Endothelial cell of umbilical vein (primary cell): ENCODE data around the gene ROMO1. TPM values are rescaled to one million over a fixed set of nuclear protein-coding genes. Genes with fewer than 3 reads are reported as not detected.

Experiments
- BruUV-seq: library from RNA; stranded (reverse); fragments of 400-500 nt; replicated peaks from 2 replicates; lab custom pipeline; 2021; lab: Mats Ljungman, UMichigan
- CTCF ChIA-PET: fragments of 300-600, 350-600 bp; sonication (Branson Sonifier 250); formaldehyde crosslinking; loops from one replicate; lab custom pipeline; 2021; ENCODE audit warnings: antibody characterized with exemption, inconsistent platforms; lab: Charles Lee
- POLR2A ChIA-PET: fragments of 300-600, 350-600 bp; sonication (Branson Sonifier 250); formaldehyde crosslinking; loops from one replicate; lab custom pipeline; 2021; ENCODE audit warnings: antibody characterized with exemption, inconsistent platforms; lab: Charles Lee
- DNase-seq: peaks from one replicate; pipeline ENCODE4 v3.0.0-alpha.2; 2011; ENCODE audit warnings: low read depth, low spot score
- FAIRE-seq: peaks from 2 replicates; lab custom pipeline; 2011; peaks lifted over from hg19 to GRCh38; lab: Jason Lieb, UNC
- H2AFZ ChIP-seq: 2 replicates; pipeline ENCODE4 v1.6.0; 2012; ENCODE audit warnings: low read depth, low read length, control low read depth, inconsistent platforms
- H3K27ac ChIP-seq: 2 replicates; pipeline ENCODE4 v1.5.1; 2011; ENCODE audit warnings: low read depth, mild to moderate bottlenecking, control low read depth, low read length, moderate library complexity; ENCODE audit not compliant: insufficient read depth
- H3K27me3 ChIP-seq, 2 experiments: 2 replicates each; pipeline versions ENCODE4 v1.6.0 to v1.6.1; 2011; ENCODE audit warnings: low read length in 2 of 2, mixed read lengths in 1 of 2; ENCODE audit not compliant: control insufficient read depth in 2 of 2, insufficient read depth in 2 of 2
- H3K36me3 ChIP-seq, 2 experiments: 2 replicates in 1 of 2; 3 replicates in 1 of 2; pipeline ENCODE4 v1.5.1; 2011; ENCODE audit warnings: low read length in 2 of 2, mild to moderate bottlenecking in 1 of 2, moderate library complexity in 1 of 2; ENCODE audit not compliant: control insufficient read depth in 2 of 2, insufficient read depth in 2 of 2; ENCODE audit errors: extremely low read depth in 1 of 2
- H3K4me1 ChIP-seq: 3 replicates; pipeline ENCODE4 v1.5.1; 2011; ENCODE audit warnings: mild to moderate bottlenecking, low read length; ENCODE audit not compliant: control insufficient read depth, insufficient read depth; ENCODE audit errors: extremely low read depth
- H3K4me2 ChIP-seq: 2 replicates; pipeline ENCODE4 v1.6.1; 2011; ENCODE audit warnings: low read length, control low read depth, mixed read lengths; ENCODE audit not compliant: insufficient read depth
- H3K4me3 ChIP-seq, 3 experiments: fragments of 200-600 bp in 1 of 3; sonication (generic), shearing (Covaris generic) in 1 of 3; replicated peaks in 1 of 3; 2 replicates each; pipeline ENCODE4 v1.5.1; 2011 to 2016; ENCODE audit warnings: control low read depth in 3 of 3, low read length in 3 of 3, mild to moderate bottlenecking in 2 of 3, inconsistent platforms in 1 of 3, low read depth in 1 of 3, moderate library complexity in 1 of 3; ENCODE audit not compliant: insufficient read depth in 1 of 3
- H3K79me2 ChIP-seq: 2 replicates; pipeline ENCODE4 v1.6.0; 2012; ENCODE audit warnings: low read length, inconsistent platforms; ENCODE audit not compliant: control insufficient read depth, insufficient read depth
- H3K9ac ChIP-seq: replicated peaks from 2 replicates; pipeline ENCODE3; 2011; ENCODE audit warnings: low read length, control low read depth; ENCODE audit not compliant: insufficient read depth; ENCODE audit errors: extremely low read depth
- H3K9me1 ChIP-seq: replicated peaks from 3 replicates; pipeline ENCODE4 v1.6.0; 2011; ENCODE audit warnings: mild to moderate bottlenecking, low read length; ENCODE audit not compliant: control insufficient read depth, insufficient read depth; ENCODE audit errors: extremely low read depth
- H3K9me3 ChIP-seq: replicated peaks from 2 replicates; pipeline ENCODE4 v1.5.1; 2012; ENCODE audit warnings: low read length, inconsistent platforms; ENCODE audit not compliant: control insufficient read depth, insufficient read depth
- H4K20me1 ChIP-seq: replicated peaks from 2 replicates; pipeline ENCODE3; 2011; ENCODE audit warnings: mild to moderate bottlenecking, low read length; ENCODE audit not compliant: control insufficient read depth, insufficient read depth; ENCODE audit errors: extremely low read depth
- CTCF ChIP-seq, 2 donors: IDR thresholded peaks; 1 replicate in 1 of 2; 2 replicates in 1 of 2; pipeline ENCODE4 v1.5.1; 2011; ENCODE audit warnings: low read length in 2 of 2, mild to moderate bottlenecking in 2 of 2, moderate library complexity in 2 of 2, control low read depth in 1 of 2, inconsistent platforms in 1 of 2, low read depth in 1 of 2; ENCODE audit not compliant: insufficient read depth in 1 of 2; ENCODE audit errors: extremely low read depth in 1 of 2
- EZH2 ChIP-seq: IDR thresholded peaks from 2 replicates; pipeline ENCODE4 v1.6.1; 2012; ENCODE audit warnings: borderline replicate concordance, low read depth, mild to moderate bottlenecking, moderate library complexity, low read length, inconsistent platforms; ENCODE audit not compliant: severe bottlenecking
- FOS ChIP-seq: IDR thresholded peaks from 2 replicates; pipeline ENCODE4 v1.6.1; 2011; ENCODE audit warnings: mild to moderate bottlenecking, low read length, moderate library complexity, borderline replicate concordance; ENCODE audit not compliant: insufficient read depth
- GATA2 ChIP-seq: IDR thresholded peaks from 2 replicates; pipeline ENCODE4 v1.7.0; 2011; ENCODE audit warnings: low read depth, mild to moderate bottlenecking, moderate library complexity, mixed read lengths, low read length; ENCODE audit not compliant: insufficient read length, insufficient read depth
- JUN ChIP-seq: IDR thresholded peaks from 2 replicates; pipeline ENCODE4 v1.6.1; 2011; ENCODE audit warnings: borderline replicate concordance, low read depth; ENCODE audit not compliant: insufficient read length, insufficient read depth
- MYC ChIP-seq: IDR thresholded peaks from one replicate; pipeline ENCODE4 v1.6.1; 2011; ENCODE audit warnings: mild to moderate bottlenecking, low read depth, low read length
- POLR2A ChIP-seq: IDR thresholded peaks from 2 replicates; pipeline ENCODE4 v1.6.1; 2012; ENCODE audit warnings: low read depth, mild to moderate bottlenecking, control low read depth, low read length
- POLR2AphosphoS5 ChIP-seq: IDR thresholded peaks from 2 replicates; pipeline ENCODE4 v1.6.1; 2012; ENCODE audit warnings: low read depth, mild to moderate bottlenecking, control low read depth, low read length, moderate library complexity; ENCODE audit not compliant: insufficient read depth
- dilution Hi-C: fragments of 300-500 bp; cut with MboI; formaldehyde crosslinking; loops from one replicate; pipeline ENCODE4 v1.15.0; 2019; ENCODE audit warnings: low sequenced_read_pairs; ENCODE audit not compliant: extremely low pct_ligation_motif_present
- intact Hi-C: fragments of 100-400 bp; cut with micrococcal nuclease; formaldehyde crosslinking; loops from one replicate; pipeline ENCODE4 v1.10.0; 2022
- polyA plus RNA-seq, 4 experiments: library from polyadenylated mRNA; depleted of rRNA in 3 of 4; stranded (reverse) in 3 of 4; unstranded in 1 of 4; fragments of >200 nt; gene quantifications; 2 replicates each; pipeline versions ENCODE4 v1.2.1 to v1.2.3, GENCODE V29; 2011 to 2012; ENCODE audit warnings: missing spikeins in 1 of 4
- total RNA-seq: library from RNA; stranded (reverse); gene quantifications from 2 replicates; pipeline ENCODE4 v1.2.3, GENCODE V29; 2021
- TF ChIP-seq, protein P1 (sequence below): IDR thresholded peaks from 2 replicates; pipeline ENCODE4 v1.6.1; 2011; ENCODE audit not compliant: insufficient read depth, insufficient read length

Gene ROMO1
- total and polyA plus RNA-seq, 2 donors (not counting 3 experiments of a cell fraction or from before 2014, with no cell fraction given): 174 to 1,099 TPM

DNA sequence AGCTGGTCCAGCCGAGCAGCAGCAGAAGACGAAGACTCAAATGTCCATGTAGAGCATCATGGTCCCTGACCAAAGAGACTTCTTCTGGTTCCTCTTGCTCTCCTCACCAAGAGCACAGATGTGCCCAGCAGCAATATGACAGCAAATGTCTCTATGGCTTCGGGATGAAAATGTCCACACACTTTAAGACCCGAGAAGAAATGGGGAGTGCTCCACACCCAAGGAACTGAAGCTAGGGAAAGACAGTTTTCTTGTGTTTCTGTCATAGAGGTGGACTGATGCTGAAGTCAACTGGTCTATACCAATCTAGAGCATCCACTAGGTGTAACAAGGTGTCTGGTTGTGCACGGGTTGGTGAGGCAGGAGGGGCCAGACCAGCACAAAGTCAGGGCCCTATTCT, 30.0 kb upstream of the ROMO1 start:
- DNase-seq (no peak), FAIRE-seq (no peak)
- BruUV-seq: no TSS peak
- H3K27me3 ChIP-seq: no peaks in the 10 kb centered on the region
- intact Hi-C loops (no loop called here), dilution Hi-C loops (no loop called here)
- peaks cover 3% of the 10 kb centered on the region for H3K79me2 ChIP-seq
- H4K20me1 ChIP-seq: no peaks in the 10 kb centered on the region
- H2AFZ ChIP-seq: no peak overlapping the region
- CTCF ChIA-PET: interaction anchor here (0.6 to 1.1 kb wide), 3 partner anchors 10 to 202 kb away, joined by 3 read pairs; no protein-coding TSS in a partner anchor
- H3K4me1 ChIP-seq: no peaks in the 10 kb centered on the region
- TF ChIP-seq MYC (no peak), EZH2 (no peak)
- no peak overlapping the region for H3K4me2 ChIP-seq
- POLR2A ChIA-PET: no interaction called here
- H3K27ac ChIP-seq: no peak overlapping the region
- H3K9me3 ChIP-seq: no peaks in the 10 kb centered on the region
- no peak overlapping the region for H3K9ac ChIP-seq
- H3K9me1 ChIP-seq: no peaks in the 10 kb centered on the region
- peaks cover 3 to 9% of the 10 kb centered on the region in 2 experiments for H3K36me3 ChIP-seq
- no peak overlapping the region for H3K4me3 ChIP-seq

- DNase-seq (no peak), FAIRE-seq (no peak)
- Histone ChIP-seq H3K79me2 (no peaks in the 10 kb centered on the region), H3K9me1 (no peaks in the 10 kb centered on the region), H3K4me3 (no peak overlapping the region), H3K9ac (no peak overlapping the region), H3K4me2 (no peak overlapping the region), H3K27ac (no peak overlapping the region), H3K36me3 (peaks cover 3 to 11% of the 10 kb centered on the region in 2 experiments), H3K4me1 (no peaks in the 10 kb centered on the region), H4K20me1 (no peaks in the 10 kb centered on the region), H3K9me3 (no peaks in the 10 kb centered on the region), H3K27me3 (no peaks in the 10 kb centered on the region), H2AFZ (no peak overlapping the region)
- dilution Hi-C loops: no loop called here
- intact Hi-C loops: no loop called here
- ChIA-PET CTCF (interaction anchor here (0.9 to 1.1 kb wide), 2 partner anchors 10 to 12 kb away, joined by 3 read pairs; no protein-coding TSS in a partner anchor), POLR2A (no interaction called here)
- BruUV-seq: no TSS peak
- TF ChIP-seq GATA2 (no peak), POLR2A (no peak), EZH2 (no peak), FOS (no peak), CTCF (IDR thresholded peaks at IDR 0.05; ENCODE audit: extremely low read depth in 1 of 2, insufficient read depth in 1 of 2, low read depth in 1 of 2, low read length in 2 of 2) (no peak), MYC (no peak), POLR2AphosphoS5 (no peak), JUN (no peak)
- TF ChIP-seq, protein P1, sequence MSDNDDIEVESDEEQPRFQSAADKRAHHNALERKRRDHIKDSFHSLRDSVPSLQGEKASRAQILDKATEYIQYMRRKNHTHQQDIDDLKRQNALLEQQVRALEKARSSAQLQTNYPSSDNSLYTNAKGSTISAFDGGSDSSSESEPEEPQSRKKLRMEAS: no peak
Observed at GRCh38 chr20:35669681-35670080, 29.5 kb upstream of the ROMO1 start.
